Left colon (tissue), 2 donors: ENCODE data around the gene EPOP. TPM values are rescaled to one million over a fixed set of nuclear protein-coding genes. Genes with fewer than 3 reads are reported as not detected.

Experiments used
- ATAC-seq: fragments of 200-7000 bp; cut with Tn5 transposase; one replicate; pipeline ENCODE4 v1.9.1; 2020; ENCODE audit warnings: mild to moderate bottlenecking, moderate library complexity
- DNase-seq, 2 donors: peaks; one replicate each; pipeline ENCODE4 v3.0.0-alpha.2; 2020
- intact Hi-C, 2 donors: fragments of 100-400 bp; cut with DNase I in 1 of 2; cut with micrococcal nuclease in 1 of 2; formaldehyde crosslinking; loops; one replicate each; pipeline versions ENCODE4 v1.11.2 to v1.14.0; 2022; cut with DNase I, micrococcal nuclease
- long read RNA-seq: library from polyadenylated mRNA; unstranded; transcript quantifications from one replicate; pipeline ENCODE4 v2.0.0, GENCODE V29; 2021
- total RNA-seq, 2 donors: library from RNA; stranded (reverse); fragmentation: NEBNext Ultra II Directional; extraction: Animal tissue kit (Norgen Biotek cat#: 25700); gene quantifications; one replicate each; pipeline ENCODE4 v1.2.1, GENCODE V29; 2021
- donor health status: DM: no; HTN: no; CAD: no.
- donor health status: DM: yes; HTN: yes; CAD: no.

The EPOP gene
- total RNA-seq: under 1 TPM; 0.22 to 0.46 TPM
- long read RNA-seq: 0 reads

GRCh38 chr17:38674749-38675615, at the start of gene EPOP:
Gene EPOP, minus strand, starts transcription at chr17:38674957. Its CDS starts 462 bp downstream, at chr17:38674495.
- DNase-seq (peak; percentile 86 to 88), ATAC-seq (peak; percentile 86)
- intact Hi-C loops: loop anchor here in 1 of 2 donors (5.0 kb wide), 1 partner anchor 57 kb away; the partner anchor contains the start of gene CISD3

- DNase-seq: no peak
- ATAC-seq: no peak
- intact Hi-C loops: no loop called here
These were observed 47.0 kb upstream of the EPOP start for GRCh38 chr17:38721802-38722201.

- DNase-seq (no peak), ATAC-seq (no peak)
- intact Hi-C loops: no loop called here
These were observed 46.2 kb upstream of the EPOP start for GRCh38 chr17:38720941-38721340.

GRCh38 chr17:38719943-38720641, 45.3 kb upstream of the EPOP start:
- ATAC-seq (no peak), DNase-seq (no peak)
- intact Hi-C loops: no loop called here

GRCh38 chr17:38719289-38719942, 44.7 kb upstream of the EPOP start:
- no peak for DNase-seq
- no peak for ATAC-seq
- intact Hi-C loops: no loop called here

GRCh38 chr17:38717139-38717745, 42.5 kb upstream of the EPOP start:
- DNase-seq (no peak), ATAC-seq (no peak)
- intact Hi-C loops: no loop called here

- intact Hi-C loops: no loop called here
- ATAC-seq: no peak
- DNase-seq: no peak
These were observed 41.7 kb upstream of the EPOP start for GRCh38 chr17:38716368-38717005.

- no peak for DNase-seq
- no peak for ATAC-seq
- intact Hi-C loops: no loop called here
These were observed 40.6 kb upstream of the EPOP start for GRCh38 chr17:38715216-38715943.

GRCh38 chr17:38713456-38714075, 38.8 kb upstream of the EPOP start:
- intact Hi-C loops: no loop called here
- DNase-seq: no peak
- no peak for ATAC-seq

GRCh38 chr17:38712593-38712992, 37.8 kb upstream of the EPOP start:
- intact Hi-C loops: no loop called here
- no peak for ATAC-seq
- DNase-seq: no peak

GRCh38 chr17:38711792-38712571, 37.2 kb upstream of the EPOP start:
- intact Hi-C loops: no loop called here
- no peak for DNase-seq
- ATAC-seq: no peak

- intact Hi-C loops: no loop called here
- DNase-seq (no peak), ATAC-seq (no peak)
These were observed 36.2 kb upstream of the EPOP start for GRCh38 chr17:38710985-38711384.

- intact Hi-C loops: no loop called here
- ATAC-seq: no peak
- DNase-seq: no peak
These were observed 35.8 kb upstream of the EPOP start for GRCh38 chr17:38710604-38710962.

- DNase-seq: no peak
- ATAC-seq: no peak
- intact Hi-C loops: no loop called here
These were observed 35.3 kb upstream of the EPOP start for GRCh38 chr17:38709864-38710603.

GRCh38 chr17:38709104-38709820, 34.5 kb upstream of the EPOP start:
- intact Hi-C loops: no loop called here
- no peak for ATAC-seq
- DNase-seq: no peak
